GM21515 (cell line): ENCODE data around the gene PPT2.

ENCODE experiments used
- ATAC-seq: cut with Tn5 transposase; IDR thresholded peaks from one replicate; pipeline ENCODE4 v1.9.1; 2021; ENCODE audit not compliant: unreplicated experiment

Gene PPT2

DNA sequence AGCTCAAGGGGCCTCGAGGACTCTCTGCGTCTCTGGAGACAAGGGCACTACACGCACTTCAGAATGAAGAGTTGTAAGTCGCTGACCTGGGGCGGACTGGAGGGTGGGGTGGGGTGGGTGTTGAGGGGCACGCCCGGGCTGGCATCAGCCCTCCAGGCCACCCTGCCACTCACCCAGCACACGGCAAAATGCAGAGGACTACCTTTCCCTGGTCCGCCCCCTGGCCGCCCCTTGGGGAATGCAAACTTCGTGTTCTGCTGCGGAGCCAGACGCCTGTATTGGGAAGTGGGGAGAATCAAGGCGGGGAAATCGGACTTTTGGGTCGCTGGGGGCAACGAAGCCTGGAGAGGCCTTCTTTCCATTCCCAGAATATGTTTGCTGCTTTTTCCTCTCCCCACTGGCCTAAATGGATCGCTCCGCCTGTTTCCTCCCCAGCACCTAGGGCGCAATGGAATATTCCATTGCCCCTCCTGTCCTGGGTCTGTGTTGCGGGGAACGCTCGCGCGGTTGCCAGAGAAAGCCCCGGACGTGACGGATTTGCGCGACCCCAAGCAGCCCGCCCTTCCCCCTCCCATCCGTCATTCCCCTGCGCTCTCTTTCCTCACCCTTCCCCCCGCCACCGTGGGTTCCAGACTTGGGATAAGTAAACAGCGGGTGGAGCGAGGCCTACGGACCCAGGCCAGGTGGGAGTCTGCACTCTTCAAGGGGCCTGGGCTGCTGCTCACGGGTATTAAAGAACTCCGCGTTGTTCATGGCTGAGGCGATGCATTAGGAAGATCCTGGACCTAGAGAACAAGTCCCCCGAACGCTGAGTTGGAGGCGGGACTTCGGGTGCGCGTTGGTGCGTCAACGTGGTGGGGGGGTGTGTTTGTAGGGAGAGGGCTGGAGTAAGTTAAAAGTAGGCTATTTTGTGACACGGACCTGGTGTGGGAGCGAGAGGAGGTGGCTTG lies at the start of gene PPT2:
TSS of gene PPT2 (plus strand) at position 578 of the 950 bp plus-strand sequence. CDS start 454 bp downstream, outside the sequence.
- ATAC-seq: no peak

DNA sequence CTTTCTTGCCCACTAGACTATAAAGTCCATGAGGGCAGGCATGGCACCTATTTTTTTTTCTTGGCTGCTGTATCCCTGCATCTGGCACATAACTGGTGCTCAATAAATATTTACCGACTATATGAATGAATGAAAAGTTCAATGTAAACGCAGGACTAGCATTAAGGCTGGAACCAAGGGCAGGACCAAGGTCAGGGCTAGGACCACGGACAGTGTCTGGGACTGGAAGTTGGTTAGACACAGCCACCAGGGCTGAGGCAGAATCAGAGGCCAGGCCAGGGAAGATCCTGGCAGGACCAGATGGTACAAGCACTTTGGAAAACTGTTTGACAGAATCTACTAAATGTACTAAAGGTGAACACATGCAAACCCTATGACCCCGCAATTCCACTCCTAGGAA lies 48.5 kb upstream of the PPT2 start:
- ATAC-seq: no peak

GRCh38 chr6:32107406-32107805 lies 46.5 kb upstream of the PPT2 start:
- no peak for ATAC-seq

- ATAC-seq: no peak
Measured at GRCh38 chr6:32108094-32108627, 45.8 kb upstream of the PPT2 start.

DNA sequence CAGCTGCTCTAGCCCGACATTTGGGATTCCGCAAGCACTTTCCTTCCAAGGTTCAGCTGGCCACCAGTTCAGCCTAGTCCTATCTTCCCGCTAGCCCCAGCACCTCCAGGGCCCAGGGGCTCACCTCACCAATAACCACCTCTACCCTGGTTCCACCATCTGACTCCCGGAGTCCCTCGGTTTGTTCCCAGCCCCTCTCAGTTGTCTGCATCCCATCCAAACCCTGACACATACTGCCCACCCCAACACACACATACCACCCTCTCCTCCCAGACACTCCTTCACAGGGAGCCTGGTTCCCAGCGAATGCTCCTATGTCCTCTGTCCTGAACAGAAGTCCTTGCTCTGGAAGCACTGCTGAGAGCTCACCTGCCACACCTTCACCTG lies 45.2 kb upstream of the PPT2 start:
- no peak for ATAC-seq

DNA sequence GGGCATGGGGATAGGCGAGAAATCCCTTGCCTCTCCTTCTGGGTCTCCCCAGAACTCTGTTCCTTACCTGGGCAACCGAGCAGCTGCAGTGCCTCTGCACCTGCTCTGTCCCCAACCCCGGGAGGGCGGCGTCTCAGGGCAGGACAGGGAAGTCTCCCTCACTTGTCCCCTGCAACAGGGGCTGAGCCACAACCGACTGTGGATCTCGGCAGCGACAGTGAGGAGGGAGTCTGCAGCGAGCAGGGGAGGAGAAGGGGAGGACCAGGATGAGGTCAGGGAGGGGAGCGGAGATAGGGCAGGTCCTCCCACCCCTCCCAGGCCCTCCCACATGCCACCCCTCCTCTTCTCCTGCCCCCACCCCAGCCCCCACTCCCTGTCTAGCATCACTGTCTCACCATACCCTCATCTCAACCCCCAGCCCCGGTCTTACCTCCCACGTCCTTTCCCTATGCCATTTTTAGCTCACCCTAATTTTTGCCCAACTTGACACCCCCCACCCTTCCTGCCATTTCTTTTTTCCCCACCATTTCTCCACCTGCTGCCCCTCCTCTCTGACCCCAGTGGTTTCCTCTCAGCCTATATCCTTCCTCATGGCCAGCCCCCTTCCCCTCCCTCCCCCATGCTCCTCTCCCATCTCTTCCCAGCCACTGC lies 44.7 kb upstream of the PPT2 start, which contains the start of gene TNXB:
TSS of gene TNXB (minus strand) at position 225 of the 651 bp plus-strand sequence. CDS start 11,140 bp downstream, outside the sequence.
- no peak for ATAC-seq

- ATAC-seq: no peak
Measured at GRCh38 chr6:32109765-32110160, 44.2 kb upstream of the PPT2 start.

DNA sequence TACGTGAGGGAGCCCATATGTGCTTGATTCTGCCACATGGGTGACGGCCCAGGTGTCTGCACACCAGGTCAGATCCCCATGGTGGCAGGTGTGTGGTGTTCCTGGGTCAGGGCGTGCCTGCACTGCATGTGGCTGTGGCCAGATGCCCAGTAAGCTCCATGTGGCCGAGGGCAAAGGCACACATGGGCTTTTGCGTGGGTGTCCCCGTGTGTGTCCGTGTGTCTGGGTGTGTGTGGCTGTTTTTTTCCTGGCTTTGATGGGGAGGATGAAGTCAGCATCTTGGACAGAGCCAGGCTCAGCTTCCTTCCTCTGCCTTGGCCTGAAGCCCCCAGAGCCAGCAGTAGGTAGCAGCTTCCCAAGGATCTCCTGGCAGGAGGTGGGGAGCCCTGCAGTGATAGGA lies 43.3 kb upstream of the PPT2 start:
- no peak for ATAC-seq

- ATAC-seq: no peak
Measured at GRCh38 chr6:32111424-32112066, 42.4 kb upstream of the PPT2 start.

DNA sequence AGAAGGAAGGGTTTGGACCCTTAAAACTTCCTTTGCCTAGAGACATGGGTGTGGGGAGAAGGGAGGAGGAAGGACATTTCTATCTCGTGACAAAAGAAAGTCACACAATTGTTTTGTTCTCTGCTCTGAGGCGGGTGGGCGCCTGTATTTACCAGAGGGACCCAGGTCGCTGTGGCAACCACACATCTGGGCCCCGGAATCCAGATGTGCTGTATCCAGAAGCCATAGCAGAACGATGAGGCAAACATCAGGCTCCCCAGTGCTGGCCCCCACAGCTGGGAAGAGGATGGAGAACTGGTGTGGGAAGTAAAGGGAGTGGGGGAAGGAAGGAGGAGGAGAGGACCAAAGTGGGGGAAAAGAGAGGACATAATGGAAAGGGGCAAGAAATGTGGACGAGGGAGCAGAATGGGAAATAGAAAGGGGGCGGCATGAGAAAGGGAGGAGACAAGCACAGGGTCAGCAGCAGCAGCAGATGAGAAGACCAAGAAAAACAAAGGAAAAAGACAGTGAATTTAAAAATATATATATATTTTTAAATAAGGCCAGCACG lies 41.4 kb upstream of the PPT2 start:
- ATAC-seq: no peak

DNA sequence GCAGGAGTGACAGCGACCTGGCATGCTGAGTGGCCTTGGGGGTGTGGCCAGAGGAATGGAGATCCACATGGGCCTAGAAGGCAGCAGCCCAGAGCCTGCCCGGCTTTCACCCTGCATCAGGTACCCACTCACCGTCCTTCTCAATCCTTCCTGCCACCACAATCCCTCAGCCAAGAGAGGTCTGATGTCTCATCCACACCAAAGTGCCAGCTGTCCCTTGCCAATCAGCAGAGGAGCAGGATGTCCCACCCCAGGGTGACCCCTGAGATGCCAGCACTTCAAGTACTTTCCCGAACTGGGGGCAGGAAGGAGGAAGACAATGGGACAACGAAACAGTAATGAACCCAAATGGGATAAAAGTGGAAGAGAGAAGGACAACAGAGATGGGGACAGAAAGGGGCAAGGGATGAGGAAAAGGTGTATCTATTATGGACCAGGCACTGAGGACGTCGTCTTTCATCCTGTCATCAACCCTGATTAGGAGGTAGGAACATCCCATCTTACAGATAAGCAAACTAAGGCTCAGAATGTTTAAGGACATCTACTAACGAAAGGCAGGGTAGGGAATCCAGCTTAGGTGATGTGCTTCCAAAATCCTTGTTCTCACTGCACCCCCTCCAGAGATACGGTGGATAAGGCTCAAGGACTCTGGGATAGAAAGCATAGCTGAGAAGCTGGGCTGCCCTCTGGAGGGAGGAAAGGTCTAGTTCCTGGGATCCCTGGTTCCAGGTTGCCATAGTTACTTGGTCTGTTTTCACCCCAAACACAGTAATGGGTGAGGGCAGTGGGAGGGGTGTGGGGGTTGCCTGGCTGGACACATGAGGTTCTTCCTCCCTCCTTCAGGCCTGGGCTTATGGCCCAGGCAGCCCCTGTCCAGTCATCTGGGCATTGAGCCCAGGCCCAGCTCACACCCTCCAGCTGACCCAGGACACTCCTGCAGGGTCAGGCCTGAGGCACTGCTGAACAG lies 40.3 kb upstream of the PPT2 start:
- no peak for ATAC-seq

DNA sequence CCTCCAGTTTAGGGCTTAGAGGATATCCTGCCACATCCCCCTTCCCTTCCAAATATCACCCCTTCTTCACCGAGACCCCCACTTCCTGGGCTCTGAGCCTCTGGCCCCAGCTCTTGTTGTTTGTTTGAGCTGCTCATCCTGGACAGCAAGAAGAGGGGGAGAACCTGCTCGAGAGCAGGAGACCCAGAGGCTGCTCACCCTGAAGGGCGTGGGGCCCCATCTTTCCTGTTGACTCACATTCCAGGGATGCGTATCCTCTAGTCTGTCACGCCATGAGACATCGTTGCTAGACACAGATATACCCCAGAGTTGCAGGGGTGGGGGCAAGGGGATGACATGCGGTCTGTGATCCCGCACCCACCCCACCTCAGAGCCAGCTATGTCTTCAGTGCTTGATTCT lies 39.1 kb upstream of the PPT2 start:
- ATAC-seq: no peak

GRCh38 chr6:32115623-32116022 lies 38.3 kb upstream of the PPT2 start:
- ATAC-seq: no peak

DNA sequence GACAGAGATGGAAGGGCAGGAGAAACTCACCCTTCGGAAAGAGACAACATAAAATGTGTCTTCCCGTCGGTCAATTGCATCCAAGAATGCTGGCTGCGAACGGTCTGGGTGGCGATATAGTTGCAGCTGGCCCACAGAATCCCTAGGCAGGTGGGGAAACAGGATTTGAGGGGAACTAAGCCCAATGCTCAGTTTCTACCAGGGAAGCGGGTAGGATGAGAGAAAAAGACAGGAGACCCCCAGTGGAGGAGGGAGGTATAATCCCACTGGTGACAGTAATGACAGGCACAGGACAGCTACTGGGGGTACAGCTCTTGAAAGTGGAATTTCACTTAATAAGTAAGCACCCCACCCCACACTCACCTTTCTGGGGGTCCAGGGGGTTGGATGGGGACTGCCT lies 37.3 kb upstream of the PPT2 start:
- no peak for ATAC-seq

DNA sequence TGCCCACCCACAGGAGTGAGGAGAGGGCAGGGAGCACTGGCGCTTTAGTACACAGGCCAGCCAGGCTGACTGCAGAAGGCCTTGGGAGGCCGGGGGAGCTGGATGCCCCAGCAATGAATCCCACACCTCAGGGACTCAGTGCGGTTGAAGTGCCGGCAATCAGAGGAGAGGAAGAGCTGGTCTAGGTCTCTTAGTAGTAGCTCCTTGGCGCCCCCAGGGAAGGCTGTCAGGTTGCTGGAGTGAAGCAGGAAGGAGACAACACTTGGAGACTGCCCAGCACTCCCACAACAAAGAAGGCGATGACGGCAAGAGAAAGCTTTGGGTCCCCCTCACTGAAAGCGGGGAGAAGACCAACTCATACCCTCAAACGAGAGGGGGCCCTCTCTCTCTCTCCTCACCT lies 36.5 kb upstream of the PPT2 start:
- no peak for ATAC-seq

DNA sequence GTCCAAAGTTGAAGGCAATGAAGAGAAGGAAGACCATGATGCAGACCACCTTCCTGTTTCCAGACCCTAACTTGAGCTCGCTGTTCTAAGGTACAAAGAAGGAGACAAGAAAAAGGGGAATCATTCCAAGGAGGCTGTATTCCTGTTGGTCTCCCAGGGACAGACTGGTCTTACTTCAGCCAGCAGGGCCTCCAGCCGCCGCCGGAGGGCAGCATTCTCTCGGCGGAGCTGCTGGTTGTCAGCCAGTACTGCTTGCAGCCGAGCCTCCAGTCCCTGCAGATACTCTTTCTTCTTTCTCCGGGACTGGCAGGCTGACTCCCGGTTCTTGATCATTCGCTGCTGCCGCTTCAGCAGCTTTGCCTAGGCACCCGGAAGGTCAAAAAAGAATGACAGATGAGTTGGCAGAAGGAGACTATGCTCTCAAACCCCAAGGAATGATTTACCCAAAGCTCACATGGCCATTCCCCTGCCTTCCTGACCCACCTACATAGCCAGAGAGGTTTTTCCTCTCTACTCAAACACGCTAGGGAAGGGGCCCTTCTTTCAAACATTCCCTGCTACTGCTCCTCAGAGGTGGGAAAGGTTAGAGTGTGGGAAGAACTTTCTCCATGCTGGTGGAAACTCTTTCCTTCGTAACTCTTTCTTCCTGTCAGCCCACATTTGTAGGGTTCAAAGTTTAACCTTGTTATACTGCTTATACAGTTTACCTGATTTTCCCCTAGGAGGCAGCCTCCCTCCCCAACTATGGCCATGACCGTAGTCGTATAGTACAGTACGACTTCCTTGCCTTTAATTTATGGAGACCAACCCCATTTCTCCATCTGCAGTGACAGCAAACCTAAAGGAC lies 34.9 kb upstream of the PPT2 start:
- ATAC-seq: no peak

DNA sequence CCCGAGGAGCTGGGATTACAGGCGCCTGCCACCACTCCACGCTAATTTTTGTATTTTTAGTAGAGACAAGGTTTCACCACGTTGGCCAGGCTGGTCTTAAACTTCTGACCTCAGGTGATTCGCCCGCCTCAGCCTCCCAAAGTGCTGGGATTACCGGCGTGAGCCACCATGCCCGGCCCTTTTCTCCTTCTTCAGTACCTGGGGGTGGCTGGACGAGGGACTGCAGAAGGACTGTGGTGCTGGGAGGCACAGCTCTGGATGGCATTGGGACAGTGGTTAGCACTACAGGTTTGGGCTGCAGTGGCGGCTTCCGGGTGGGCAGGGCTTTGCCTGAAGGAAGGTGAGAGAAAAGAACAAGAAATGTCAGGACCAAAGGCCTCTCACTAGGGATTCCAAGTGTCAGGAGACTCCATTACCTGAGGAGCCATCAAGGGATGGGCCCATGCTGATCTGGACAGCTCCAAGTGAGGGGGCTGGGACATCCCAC lies 33.3 kb upstream of the PPT2 start:
- ATAC-seq: no peak

GRCh38 chr6:32123681-32124080 lies 30.3 kb upstream of the PPT2 start:
- ATAC-seq: no peak

DNA sequence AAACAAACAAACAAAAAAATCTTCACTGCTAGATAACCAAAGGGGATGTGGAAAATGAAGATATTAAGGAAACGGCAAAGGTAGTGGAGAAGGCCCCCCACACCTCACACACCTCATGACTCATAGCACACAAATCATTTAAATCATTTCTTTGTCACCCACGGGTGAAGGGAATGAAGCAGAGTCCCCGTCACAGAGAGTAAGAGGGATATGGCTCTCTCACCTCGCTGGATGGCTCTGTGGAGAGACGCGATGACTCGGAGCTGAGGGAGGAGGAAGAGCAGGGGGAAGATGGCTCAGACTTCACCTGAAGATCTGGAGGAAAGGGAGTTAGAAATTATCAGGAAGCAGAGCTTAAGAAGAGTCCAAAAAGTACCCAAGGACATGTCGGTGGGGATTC lies 27.1 kb upstream of the PPT2 start:
- ATAC-seq: no peak
